ENCODE measurements around the gene OBP2B.

DNA sequence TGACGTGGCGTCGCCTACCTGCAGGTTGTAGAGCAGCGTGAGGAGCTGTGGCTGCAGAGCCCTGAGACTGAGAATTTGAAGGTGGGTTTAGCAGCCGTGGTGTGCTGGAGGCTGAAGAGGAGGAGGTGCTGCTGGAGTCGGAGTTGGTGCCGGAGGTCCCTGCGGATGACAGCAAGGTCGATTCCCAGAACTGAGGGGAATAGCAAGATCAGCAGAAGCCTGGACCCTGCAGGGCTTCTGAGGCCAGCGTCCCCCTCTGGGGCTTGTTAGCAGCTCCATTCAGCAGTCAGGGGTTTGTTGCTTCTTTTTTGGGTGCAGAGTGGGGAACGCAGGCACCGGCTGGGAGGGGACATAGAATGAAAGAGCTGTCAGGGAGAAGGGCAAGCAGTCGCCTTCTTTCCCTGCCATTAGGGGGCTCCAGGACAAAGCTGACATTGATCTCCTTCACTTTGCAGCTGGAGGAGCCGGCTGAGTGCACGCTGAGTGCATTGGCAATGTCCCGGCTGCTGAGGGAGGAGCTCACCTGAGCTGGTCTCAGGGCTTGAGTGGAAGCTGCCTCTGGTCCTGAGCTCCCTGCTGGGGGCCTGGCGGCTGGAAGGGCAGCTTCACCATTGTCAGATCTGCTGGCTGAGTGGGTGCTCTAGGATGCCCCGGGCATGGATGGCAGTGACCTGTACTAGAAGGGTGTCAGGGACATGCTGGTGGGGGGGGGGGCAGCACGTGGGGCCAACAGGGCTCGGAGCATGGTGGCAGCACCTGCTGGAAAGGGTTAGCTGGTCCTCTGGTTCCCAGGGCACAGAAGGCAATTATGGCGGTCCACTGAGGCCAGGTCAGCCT lies 20.8 kb downstream of the OBP2B start:
- no peak for TF ChIP-seq POLR2A (IDR thresholded peaks at IDR 0.05)
- TF ChIP-seq, protein P1, sequence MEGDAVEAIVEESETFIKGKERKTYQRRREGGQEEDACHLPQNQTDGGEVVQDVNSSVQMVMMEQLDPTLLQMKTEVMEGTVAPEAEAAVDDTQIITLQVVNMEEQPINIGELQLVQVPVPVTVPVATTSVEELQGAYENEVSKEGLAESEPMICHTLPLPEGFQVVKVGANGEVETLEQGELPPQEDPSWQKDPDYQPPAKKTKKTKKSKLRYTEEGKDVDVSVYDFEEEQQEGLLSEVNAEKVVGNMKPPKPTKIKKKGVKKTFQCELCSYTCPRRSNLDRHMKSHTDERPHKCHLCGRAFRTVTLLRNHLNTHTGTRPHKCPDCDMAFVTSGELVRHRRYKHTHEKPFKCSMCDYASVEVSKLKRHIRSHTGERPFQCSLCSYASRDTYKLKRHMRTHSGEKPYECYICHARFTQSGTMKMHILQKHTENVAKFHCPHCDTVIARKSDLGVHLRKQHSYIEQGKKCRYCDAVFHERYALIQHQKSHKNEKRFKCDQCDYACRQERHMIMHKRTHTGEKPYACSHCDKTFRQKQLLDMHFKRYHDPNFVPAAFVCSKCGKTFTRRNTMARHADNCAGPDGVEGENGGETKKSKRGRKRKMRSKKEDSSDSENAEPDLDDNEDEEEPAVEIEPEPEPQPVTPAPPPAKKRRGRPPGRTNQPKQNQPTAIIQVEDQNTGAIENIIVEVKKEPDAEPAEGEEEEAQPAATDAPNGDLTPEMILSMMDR (IDR thresholded peaks at IDR 0.05): peak in 2 of 3 experiments; percentile 12 to 33

All from testis (tissue), 2 donors.